GM10847 (cell line): ENCODE results near the gene GSDME.

Source experiments
- POLR2A ChIP-seq: IDR thresholded peaks from 2 replicates; pipeline ENCODE4 v1.6.1; 2011; ENCODE audit not compliant: insufficient read length; ENCODE audit errors: extremely low read depth

Gene GSDME

DNA sequence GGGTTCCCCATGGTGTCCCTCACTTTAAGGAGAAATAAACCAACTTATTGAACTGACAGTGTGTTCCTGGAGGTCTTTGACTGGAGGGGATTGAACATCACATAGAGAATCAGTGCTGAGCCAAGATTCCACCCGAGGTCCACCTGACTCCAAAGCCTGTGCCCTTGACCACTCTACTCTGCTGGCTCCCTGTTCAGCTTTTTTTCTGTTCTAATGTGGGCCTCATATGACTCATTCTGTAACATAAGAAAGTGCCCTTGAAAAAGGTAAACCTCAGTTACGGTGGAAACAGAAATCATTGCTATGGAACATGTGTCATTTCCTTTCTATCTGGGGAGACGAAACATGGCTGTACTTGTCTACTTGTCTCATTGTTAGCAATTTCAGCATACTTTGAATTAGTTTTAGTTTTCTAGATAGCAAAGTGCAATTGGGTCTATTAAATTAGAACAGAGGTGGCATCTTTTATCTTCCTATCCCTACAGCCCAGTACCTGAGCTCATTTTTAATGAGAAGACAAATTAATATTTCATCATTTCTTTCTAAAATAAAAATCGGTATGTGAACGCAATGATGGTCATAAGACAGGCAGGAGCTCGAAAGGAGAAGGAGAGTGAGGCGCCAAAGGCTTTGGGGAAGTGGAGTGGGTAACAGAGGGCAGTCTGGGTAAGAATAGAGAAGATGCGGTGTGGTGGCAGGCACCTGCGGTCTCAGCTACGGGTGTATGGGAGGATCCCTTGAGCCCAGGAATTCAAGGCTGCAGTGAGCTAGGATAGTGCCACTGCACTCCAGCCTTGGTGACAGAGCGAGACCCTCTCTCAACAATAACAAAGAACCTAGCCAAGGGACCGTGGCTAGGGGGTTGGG, 1.5 kb downstream of the GSDME start:
- no peak for TF ChIP-seq POLR2A

DNA sequence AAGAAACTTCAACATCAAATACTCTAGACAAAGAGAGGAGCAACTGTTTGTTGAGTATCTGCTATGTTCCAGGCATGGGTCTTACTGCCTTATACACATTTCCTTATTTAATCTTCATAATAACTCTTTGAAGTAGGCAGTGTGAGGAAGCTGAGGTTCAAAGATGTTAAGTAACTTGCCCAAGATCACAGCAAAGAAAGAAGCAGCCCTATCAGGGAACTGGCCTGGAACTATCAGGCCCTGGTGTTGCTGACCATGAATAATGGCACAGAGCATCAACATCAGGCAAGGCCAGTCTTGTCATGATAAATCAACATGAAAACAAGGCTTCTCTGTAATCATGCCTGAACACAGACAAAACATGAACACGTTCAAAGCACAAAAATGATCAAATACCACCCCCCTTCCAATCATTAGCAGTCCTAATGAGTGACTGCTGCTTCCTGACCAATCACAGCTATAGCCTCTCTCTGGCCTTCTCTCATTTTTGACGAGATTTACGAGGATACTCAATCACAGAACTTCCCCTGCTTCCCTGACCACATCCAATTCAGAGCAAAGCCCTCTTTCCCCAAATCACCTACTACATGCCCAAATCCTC, 2.3 kb downstream of the GSDME start:
- no peak for TF ChIP-seq POLR2A

DNA sequence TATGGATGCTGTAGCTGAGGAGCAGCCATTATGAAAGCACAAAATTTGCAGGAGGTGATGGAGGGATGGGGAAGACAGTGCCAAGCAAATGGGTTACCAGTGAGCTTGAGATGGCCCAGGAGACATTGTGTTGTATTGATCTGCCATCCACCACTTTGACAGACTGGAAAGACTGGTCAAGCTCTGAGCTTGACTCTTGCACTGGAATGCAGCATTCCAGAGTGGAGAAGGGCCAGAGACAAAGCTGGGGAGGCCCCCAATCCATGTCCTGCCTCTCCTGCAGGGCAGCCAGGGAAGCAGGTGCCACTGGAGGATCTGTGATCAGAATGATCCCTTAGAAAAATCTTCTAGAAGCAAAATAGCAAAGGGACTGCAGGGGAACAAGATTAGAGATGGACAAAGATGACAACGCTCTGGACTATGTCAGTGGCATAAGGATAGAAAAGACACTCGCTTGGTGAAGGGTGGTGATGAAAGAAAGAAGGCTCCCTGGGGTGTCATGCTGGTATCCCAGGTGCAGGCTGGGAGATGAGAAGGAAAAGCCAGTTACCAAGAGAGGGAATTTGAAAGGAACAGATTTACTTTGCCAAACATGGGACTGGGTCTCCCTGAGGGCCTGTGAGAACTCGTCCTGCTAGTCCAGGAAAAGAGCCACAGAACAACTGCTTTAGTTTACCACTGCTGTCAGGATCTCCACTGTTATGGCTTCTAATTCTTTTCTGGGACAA, 5.0 kb downstream of the GSDME start:
- TF ChIP-seq POLR2A = no peak

DNA sequence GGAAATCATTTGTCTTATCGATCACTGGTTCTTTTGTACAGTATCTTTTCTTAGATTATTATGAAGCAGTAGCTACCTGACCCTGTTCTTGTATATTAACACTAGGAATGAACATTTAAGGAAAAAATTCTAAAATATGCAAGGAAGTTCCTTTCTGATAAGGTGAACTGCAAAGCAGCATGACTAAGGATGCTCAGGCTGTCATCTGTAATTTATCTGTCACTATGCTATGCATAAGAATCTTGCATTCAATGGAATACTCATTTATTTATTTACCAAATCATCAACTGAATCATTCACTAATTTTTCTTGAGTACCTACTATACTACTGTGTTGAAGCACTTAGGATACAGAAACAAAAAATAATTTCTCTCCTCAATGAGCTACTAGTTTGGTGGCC, 5.8 kb downstream of the GSDME start:
- TF ChIP-seq POLR2A = no peak

DNA sequence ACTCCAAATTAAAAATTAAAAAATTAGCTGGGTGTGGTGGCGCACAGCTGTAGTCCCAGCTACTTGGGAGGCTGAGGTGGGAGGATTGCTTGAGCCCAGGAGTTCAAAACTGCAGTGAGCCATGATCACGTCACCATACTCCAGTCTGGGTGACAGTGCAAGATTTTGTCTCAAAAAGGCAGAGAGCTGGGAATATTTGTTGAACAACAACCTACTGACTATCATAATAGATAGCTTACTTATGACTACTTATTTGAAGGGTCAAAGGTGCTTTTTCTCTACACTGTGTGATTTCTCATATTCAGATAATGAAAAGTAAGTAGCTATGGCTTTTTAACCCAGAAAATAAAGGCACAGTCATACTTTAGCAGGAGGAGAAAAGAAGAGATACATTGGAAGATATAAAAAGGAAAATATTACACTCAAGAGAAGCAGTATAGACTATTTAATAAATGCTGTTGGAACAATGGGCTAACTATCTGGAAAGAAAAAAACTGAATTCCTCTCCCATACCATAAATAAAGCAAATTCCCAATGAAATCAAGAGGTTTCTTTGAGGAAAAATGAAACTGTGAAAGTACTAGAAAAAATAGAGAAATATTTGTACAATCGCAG, 6.7 kb downstream of the GSDME start:
- TF ChIP-seq POLR2A = no peak

DNA sequence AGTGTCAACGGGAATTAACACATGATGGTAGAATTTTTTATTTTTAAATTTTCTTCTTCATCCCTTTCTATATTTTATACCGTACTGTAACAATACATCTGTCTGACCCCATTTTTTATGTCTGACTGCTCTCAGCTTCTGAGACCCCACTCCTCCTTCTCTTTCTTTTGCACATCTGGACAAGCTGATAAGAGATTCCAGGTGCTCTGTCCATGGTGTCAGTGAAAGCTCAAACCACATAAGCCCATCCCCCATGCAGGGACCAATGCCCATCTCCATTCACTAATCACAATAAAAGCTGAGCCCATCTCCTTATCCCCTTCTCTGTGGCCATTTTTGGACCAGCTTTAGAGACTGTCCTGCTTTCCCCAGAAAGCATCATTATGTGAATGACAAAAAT, 8.7 kb downstream of the GSDME start:
- TF ChIP-seq POLR2A = no peak

DNA sequence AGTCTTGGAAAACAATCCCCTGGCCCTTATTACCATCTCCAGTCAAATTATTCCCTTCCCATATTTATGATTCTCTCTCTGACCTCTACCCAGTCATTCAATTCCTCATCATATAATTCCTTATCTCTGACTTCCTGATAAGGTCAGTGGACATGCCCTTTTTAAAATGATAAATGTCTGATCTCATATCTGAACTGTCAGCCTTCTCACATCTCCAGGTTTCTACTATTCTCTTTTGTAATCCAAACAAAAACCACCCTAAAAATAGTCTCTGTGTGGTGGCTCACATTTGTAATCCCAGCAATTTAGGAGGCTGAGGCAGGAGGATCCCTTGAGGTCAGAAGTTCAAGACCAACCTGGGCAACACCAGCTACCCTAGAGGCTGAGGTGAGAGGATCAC, 11.9 kb downstream of the GSDME start:
- no peak for TF ChIP-seq POLR2A

DNA sequence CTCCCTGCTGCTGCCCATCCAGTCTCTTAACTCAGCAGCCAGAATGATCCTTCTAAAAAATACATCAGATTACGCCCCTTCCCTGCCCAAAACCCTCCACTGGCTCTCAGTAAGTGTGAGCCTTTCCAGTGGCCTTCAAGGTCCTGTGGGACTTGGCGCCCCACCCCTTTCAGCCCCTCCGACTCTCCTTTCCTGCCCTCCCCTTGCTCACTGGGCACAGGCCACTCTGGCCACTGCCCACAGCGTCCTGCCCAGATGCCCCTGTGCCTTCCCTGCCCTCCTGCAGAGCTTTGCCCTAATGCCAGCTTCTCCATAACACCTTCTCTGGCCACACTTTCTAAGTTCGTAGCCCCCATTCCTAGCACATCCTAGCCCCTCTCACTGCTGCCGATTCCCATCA, 13.8 kb downstream of the GSDME start:
- no peak for TF ChIP-seq POLR2A

DNA sequence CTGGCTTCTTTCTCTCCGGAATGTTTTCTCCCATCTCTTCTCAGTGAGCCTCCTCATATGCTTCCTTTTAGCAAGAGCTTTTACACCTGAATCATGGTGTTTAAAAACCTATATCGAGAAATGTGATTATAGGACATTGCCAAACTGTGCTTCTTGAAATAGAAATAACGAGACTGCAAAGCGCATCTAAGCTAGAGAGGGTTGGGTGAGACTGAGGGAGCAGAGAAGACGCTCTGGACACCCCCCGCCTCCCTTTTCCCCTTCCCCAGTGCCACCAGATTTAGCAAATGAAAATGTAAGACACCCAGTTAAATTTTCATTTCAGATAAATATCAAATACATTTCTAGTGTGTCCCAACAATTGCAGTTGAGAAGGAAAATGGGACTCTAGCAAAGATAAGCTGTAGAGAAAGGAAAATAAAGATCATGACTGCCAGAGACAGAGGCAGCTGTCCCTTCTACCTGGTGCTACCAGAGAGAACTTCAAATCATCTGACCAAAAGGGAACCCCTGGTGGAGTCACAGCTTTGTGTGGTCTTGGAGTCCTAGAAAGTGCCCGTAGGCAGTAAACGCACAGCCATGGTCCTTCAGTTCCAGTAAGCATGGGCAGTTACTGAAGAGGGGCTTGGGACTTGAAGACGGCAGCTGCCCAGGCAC, 14.6 kb downstream of the GSDME start:
- no peak for TF ChIP-seq POLR2A

DNA sequence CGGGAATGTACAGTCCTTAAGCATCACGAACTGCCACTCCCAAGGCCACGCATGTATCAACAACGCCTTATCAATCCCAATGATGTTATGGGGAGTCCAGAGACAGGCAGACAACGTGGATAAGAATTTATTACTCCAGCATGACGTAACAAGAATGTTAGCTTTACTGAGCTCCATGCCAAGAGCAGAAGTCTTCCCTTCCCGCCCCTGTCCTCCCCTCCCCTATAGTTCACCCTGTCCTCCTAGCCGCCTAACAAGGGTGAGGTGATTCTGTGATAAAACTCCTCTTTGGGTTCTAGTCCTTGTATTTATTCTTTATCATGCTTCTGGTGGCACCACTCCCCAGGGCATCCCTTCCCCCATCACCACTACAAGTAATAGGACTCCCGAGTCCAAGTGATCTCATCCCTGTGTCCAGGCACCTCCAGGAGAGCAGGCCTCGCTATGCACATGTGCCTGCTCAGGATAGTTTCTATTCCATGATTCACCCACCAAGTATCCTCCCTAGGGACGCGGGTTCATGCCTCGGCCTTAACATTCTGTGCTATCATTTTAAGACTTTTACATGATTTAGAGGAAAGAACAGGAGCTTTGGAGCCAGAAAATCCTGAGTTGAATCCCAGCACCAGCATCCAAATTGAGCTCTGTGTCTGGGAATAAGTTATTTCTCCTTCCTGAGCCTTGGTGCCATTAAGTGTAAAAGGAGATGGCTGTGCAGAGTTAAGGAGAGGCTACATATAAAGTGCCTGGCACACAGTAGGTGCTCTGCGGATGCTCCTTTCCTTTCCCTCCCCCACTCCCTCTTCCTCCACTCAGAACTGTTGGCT, 15.4 kb downstream of the GSDME start:
- no peak for TF ChIP-seq POLR2A

DNA sequence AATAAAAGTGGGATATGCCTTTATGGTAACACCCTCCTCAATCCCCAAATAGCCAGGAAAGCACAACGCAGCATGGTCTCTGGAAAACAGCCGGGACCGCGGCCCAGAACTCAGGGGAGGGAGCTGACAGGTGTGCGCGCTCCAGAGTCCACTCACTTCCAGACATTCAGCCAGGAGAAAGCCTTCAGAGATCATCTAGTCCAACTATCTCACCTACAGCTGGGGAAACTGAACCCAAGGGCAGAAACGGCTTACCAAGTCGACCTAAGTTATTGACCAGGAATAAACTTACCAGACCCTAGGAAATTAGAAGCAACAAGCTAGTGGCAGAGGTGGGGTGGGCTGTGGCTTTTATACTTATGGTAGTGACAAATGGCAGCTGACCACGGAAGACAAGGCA, 16.4 kb downstream of the GSDME start:
- TF ChIP-seq POLR2A = no peak

DNA sequence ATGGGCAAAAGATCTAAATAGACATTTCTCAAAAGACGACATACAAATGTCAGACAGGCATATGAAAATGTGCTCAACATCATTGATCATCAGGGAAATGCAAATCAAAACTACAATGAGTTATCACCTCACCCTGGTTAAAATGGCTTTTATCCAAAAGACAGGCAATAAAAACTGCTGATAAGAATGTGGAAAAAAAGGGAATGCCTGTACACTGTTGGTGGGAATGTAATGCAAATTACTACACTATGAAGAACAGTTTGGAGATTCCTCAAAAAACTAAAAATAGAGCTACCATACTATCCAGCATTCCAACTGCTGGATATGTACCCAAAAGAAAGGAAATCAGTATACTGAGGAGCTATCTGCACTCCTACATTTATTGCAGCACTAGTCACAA, 18.0 kb downstream of the GSDME start:
- TF ChIP-seq POLR2A = no peak

DNA sequence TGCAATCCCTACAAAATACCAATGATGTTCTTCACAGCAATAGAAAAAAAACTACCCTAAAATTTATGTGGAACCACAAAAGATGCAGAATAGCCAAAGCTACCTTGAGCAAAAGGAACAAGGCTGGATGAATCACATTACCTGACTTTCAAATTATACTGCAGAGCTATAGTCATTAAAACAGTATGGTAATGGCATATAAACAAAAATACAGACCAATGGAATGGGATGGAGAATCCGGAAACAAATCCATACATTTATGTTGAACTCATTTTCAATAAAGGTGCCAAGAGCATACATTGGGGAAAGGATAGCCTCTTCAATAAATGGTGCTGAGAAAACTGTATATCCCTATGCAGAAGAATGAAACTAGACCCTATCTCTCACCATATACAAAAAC, 18.7 kb downstream of the GSDME start:
- TF ChIP-seq POLR2A = no peak

DNA sequence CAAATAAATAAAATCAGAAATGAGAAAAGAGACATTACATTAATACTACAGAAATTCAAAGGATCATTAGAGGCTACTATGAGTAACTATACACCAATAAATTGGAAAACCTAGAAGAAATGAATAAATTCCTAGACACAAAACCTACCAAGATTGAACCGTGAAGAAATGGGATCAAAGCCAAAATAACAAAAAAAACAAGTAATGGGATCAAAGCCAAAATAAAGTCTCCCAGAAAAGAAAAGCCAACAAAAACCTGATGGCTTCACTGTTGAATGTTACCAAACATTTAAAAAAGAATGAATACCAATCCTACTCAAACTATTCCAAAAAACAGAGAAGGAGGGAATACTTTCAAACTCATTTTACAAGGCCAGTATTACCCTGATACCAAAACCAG, 20.0 kb downstream of the GSDME start:
- TF ChIP-seq POLR2A = no peak
